Sciatic nerve (tissue), 2 donors: ENCODE results near the gene SUPT20HL2. TPM values are rescaled to one million over a fixed set of nuclear protein-coding genes. Genes with fewer than 3 reads are reported as not detected.
"Not testable (repeated sequence)": the region's sequence is repeated elsewhere in the genome, so short reads cannot be mapped to it uniquely, and the experiment has no call there.

Experiments
- ATAC-seq: fragments of 200-7000 bp; cut with Tn5 transposase; one replicate; pipeline ENCODE4 v1.9.1; 2020; ENCODE audit warnings: mild to moderate bottlenecking, moderate library complexity
- DNase-seq: peaks from one replicate; pipeline ENCODE4 v3.0.0-alpha.2; 2020; ENCODE audit warnings: low spot score
- intact Hi-C: fragments of 100-400 bp; cut with DNase I; formaldehyde crosslinking; loops from one replicate; pipeline ENCODE4 v1.14.2; 2022
- total RNA-seq: library from RNA; stranded (reverse); fragmentation: NEBNext Ultra II Directional; extraction: Animal tissue kit (Norgen Biotek cat#: 25700); gene quantifications from one replicate; pipeline ENCODE4 v1.2.1, GENCODE V29; 2021
- donor health status: DM: no; HTN: no; CAD: no.
- donor health status: DM: no; HTN: no; CAD: no.

The SUPT20HL2 gene
- total RNA-seq, 1 donor from 2014 or later = not detected

- intact Hi-C loops, DNase-seq: not testable (repeated sequence)
- peak; percentile 48 for ATAC-seq
These were observed 2.2 kb downstream of the SUPT20HL2 start for GRCh38 chrX:24311507-24312248.

- intact Hi-C loops, ATAC-seq, DNase-seq: not testable (repeated sequence)
These were observed 3.0 kb downstream of the SUPT20HL2 start for GRCh38 chrX:24310916-24311315.

- intact Hi-C loops, DNase-seq, ATAC-seq: not testable (repeated sequence)
These were observed 4.1 kb downstream of the SUPT20HL2 start for GRCh38 chrX:24309580-24310374.

GRCh38 chrX:24308803-24309202, 5.1 kb downstream of the SUPT20HL2 start:
- intact Hi-C loops, ATAC-seq, DNase-seq: not testable (repeated sequence)

- intact Hi-C loops = no loop called here
- ATAC-seq (no peak), DNase-seq (no peak)
These were observed 7.4 kb downstream of the SUPT20HL2 start for GRCh38 chrX:24306440-24306839.

- DNase-seq (no peak), ATAC-seq (no peak)
- intact Hi-C loops = no loop called here
These were observed 8.0 kb downstream of the SUPT20HL2 start for GRCh38 chrX:24305905-24306304.

- intact Hi-C loops = no loop called here
- DNase-seq (no peak), ATAC-seq (no peak)
These were observed 12.1 kb downstream of the SUPT20HL2 start for GRCh38 chrX:24301806-24302205.

- DNase-seq = no peak
- intact Hi-C loops = no loop called here
- ATAC-seq = no peak
These were observed 12.8 kb downstream of the SUPT20HL2 start for GRCh38 chrX:24301060-24301459.

GRCh38 chrX:24298191-24298590, 15.7 kb downstream of the SUPT20HL2 start:
- no peak for ATAC-seq
- no peak for DNase-seq
- intact Hi-C loops = no loop called here

- ATAC-seq (no peak), DNase-seq (no peak)
- intact Hi-C loops = no loop called here
These were observed 19.2 kb downstream of the SUPT20HL2 start for GRCh38 chrX:24294619-24295018.

- ATAC-seq (no peak), DNase-seq (no peak)
- intact Hi-C loops = no loop called here
These were observed 20.5 kb downstream of the SUPT20HL2 start for GRCh38 chrX:24293412-24293811.

GRCh38 chrX:24292353-24292752, 21.5 kb downstream of the SUPT20HL2 start:
- DNase-seq (no peak), ATAC-seq (no peak)
- intact Hi-C loops = no loop called here

- DNase-seq (no peak), ATAC-seq (no peak)
- intact Hi-C loops = no loop called here
These were observed 28.8 kb downstream of the SUPT20HL2 start for GRCh38 chrX:24285082-24285481.

GRCh38 chrX:24283127-24283794, 30.6 kb downstream of the SUPT20HL2 start:
- intact Hi-C loops = no loop called here
- ATAC-seq (peak; percentile 82), DNase-seq (no peak)

- intact Hi-C loops = no loop called here
- DNase-seq = no peak
- ATAC-seq = peak; percentile 77
These were observed 31.3 kb downstream of the SUPT20HL2 start for GRCh38 chrX:24282381-24283126.

GRCh38 chrX:24277405-24277804, 36.5 kb downstream of the SUPT20HL2 start:
- intact Hi-C loops = no loop called here
- no peak for ATAC-seq
- no peak for DNase-seq

GRCh38 chrX:24276015-24276414, 37.9 kb downstream of the SUPT20HL2 start:
- ATAC-seq (no peak), DNase-seq (no peak)
- intact Hi-C loops = no loop called here

GRCh38 chrX:24271262-24271661, 42.6 kb downstream of the SUPT20HL2 start:
- intact Hi-C loops = no loop called here
- DNase-seq (no peak), ATAC-seq (no peak)

GRCh38 chrX:24268786-24269185, 45.1 kb downstream of the SUPT20HL2 start:
- intact Hi-C loops = no loop called here

More at GRCh38 chrX:24268786-24269185, 45.1 kb downstream of the SUPT20HL2 start:
- no peak for ATAC-seq
- DNase-seq = no peak
